Left hindlimb (tissue), 1 donor: ENCODE results near the gene ONECUT3.
"Not testable (repeated sequence)": the region's sequence is repeated elsewhere in the genome, so short reads cannot be mapped to it uniquely, and the experiment has no call there.

Experiments
- DNase-seq: peaks from one replicate; pipeline ENCODE4 v3.0.0-alpha.2; 2018

Gene ONECUT3

DNA sequence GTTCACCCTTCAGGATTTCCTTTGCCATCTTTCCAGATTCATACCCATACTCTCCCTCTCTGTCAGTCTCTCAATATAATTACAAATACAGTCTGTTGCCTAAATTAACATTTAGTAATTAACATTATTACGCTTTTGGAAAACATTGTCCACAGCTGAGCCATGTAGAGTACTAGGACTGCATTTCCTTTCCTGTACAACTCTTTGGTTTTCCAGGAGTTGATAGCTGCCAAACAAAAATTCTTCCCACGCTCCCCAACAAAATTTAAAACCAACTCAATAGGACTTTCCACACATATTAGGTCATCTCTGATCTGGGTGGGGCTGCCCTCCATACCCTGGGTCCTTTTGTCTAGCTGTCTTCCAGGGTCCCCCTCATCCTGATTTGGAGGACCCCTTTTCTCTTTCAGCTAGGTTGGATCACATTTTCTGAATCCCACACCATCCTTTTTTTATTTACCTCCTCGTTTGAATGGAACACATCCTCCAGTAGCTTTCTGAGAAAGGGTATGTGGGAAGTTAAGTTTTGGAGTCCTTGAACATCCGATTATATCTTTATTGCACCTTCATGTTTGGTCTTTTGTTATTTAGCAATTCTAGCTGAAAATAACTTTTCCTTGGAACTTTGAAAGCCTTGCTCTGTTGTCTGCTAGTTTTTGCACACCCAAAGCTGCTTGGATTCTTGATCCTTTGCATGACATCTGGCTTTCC is 17.7 kb downstream of the ONECUT3 start:
- DNase-seq: no peak

DNA sequence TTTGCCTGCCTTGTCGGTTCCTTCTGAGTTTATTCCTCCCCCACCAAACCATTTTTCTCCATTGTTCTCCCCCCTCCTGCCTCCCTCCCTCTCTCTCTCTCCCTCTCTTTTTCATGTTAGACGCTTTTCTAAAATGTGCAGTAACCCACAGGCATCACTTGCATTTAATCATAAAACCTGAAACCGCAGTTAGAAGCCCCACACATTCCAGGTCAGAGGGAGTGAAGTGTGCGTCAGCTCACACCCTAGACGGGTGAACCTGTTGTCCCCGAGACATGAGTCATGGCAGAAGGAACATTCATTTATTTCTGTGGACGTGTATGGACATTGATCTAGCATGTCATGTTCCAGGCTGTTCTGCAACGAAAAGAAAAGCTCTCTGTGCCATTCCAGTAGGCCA is 19.9 kb downstream of the ONECUT3 start:
- DNase-seq: no peak

DNA sequence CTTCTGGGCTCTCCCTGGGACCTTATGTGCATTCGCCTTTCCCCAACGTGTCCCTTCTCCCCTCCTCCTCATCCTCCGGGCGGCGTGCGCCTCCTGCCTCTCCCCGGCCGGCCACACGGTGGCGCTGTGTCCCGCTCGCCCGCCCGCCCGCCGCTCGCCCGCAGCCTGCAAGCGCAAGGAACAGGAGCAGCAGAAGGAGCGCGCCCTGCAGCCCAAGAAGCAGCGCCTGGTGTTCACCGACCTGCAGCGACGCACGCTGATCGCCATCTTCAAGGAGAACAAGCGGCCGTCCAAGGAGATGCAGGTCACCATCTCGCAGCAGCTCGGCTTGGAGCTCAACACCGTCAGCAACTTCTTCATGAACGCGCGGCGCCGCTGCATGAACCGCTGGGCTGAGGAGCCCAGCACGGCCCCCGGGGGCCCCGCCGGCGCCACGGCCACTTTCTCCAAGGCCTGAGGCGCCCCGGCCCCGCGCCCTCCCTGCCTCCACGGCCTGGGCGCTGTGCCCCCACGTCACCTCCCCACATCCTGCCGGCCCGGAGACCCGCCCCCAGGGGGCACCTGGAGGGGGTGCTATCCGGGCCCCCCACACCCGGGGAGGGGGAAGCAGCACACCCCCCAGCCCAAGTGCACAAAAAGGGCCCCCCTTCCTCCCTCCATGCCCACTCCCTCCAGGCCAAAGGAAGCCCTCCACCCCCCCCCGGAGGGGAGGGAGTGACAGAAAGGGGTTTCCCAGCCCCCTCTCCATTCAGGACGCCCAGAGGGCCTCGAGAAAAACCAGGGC is 21.9 kb downstream of the ONECUT3 start:
- no peak for DNase-seq

DNA sequence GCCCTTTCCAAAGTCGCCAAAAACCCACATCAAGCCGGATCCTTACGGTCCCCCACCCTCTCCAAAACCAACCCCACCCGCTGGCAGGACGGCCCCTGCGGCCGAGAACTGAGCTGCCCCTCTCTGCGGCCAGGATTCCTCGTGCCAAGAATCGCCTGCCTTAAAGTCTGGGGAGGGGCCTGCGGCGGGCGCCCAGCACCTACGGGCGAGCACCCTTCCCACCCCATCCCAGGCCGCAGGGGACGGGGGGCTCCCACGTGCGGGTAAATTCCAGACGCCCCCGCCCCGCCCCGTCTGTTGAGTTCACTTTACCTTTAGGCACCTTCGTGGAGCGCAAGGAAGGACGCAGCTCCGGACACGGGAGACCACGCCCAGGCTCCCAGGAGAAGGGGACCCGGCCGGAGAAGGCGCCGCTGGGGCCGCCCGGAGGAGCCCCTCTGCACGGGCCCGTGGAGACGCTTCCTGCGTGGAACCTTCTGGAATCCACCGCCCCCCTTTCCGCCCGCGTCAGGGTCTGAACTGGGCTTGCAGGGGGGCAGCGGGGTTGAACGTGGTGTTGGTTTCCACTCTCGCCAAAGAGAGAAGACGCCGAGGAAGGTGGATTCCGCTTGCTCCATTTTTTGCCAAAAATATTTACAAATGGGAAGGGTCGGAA is 22.8 kb downstream of the ONECUT3 start:
- DNase-seq: no peak

DNA sequence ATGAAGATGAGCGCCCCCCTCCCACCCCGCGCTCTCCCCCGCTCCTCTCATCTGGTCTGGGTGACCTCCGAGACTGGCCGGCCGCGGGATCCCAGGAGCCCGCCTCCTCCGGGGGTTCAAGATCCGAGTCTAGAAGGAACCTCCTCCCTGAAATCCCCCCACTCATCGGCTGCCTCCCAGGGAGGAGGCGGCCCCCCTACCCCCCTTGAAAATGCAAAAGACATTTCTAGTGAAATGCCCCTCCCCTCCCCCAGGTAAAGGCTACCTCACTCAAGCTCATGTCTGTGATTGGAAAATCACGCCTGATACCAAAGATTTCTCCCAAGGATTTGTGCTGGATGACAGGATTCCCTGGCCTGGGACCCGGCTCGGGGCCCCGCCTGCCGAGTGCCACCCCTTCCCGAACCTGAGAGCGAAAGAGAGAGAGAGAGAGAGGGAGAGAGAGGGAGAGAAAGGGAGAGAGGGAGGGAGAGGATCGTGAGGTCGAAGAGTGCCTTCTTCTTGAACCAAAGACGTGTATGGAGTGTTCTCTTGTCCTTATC is 23.4 kb downstream of the ONECUT3 start:
- DNase-seq: no peak

DNA sequence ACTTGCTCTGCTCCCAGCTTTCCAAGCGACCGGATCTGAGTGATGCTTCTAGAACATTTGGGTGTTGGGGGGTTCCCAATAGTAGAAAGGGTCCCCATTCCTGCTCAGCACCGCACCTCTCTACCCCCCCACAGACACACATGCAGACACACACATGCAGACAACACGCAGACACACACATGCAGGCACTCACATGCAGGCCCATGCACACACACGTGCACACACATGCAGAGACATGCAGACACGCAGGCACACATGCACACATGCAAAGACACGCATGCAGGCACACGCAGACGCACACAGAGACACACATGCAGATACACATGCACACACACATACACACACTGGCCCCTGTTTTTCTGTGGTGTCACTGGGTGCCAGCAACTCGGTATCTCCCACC is 23.8 kb downstream of the ONECUT3 start:
- DNase-seq: no peak

DNA sequence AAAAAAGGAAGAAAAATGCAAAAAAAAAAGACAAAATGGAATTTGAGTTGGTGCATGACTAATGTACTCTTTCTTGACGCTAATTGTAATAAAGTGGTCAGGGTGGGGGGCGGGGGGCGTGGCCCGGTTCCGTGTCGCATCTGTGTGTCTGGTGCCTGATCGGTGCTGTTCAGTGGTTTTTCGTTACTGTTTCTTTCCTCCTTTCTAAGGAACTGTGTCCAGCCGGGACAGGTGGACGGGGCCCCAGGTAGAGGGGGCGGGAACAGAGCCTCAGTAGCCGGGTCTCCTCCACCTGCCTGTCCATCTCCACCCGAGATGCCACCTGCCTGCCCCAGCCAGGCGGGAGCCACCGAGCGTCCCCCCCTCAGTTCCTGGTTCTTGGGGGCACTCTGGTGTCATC is 26.3 kb downstream of the ONECUT3 start:
- no peak for DNase-seq

DNA sequence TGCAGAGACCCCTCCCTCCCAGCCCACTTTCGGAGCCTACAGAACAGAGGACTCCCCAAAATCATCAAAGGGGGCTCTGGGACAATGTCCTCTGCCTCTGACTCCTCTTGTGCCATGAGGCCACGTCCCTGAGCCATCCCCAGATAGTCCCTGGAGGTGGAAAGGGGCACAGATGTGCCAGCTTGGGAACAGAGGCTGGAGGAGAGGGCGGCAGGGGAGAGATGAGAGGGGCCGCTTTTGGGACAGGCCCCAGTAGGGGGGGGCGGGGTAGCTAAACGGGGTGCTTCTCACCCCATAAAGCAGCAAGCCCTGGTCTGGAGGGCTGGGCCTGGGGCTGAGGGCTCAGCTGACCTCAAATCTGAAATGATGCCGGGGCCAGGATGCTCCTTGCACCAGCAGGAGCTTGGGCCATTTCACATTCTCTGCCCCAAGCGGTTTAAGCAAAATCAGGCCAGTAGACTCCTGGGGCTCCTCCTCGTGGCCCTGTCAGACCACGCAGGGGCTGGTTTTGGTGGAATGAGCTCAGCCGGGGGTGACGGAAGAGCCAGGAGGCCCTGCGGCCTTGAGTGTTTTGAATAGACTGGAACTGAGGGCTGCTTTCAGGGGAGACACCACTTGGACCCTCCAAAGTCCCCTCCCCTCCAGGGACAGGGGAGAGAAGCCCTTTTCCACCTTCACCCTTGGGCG is 27.1 kb downstream of the ONECUT3 start:
- no peak for DNase-seq

DNA sequence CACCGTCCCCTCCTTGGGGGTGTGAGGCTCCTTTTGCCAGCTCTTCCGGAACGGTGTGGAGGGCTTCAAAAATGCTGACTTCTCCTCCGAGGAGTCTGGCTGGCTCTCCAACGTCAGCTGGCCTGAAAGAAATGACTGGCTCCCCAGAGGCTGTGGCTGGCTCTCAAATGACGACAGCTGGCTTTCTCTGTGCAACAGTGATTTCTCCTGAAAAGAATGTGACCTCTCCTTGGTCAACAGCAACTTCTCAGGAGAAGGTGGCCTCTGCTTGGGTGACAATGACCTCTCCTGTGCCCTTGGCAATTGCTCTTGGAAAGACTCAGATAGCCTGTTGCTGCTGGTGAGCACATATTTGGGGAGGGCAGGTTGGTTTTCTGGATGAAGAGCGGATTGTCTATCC is 29.2 kb downstream of the ONECUT3 start:
- DNase-seq: no peak

DNA sequence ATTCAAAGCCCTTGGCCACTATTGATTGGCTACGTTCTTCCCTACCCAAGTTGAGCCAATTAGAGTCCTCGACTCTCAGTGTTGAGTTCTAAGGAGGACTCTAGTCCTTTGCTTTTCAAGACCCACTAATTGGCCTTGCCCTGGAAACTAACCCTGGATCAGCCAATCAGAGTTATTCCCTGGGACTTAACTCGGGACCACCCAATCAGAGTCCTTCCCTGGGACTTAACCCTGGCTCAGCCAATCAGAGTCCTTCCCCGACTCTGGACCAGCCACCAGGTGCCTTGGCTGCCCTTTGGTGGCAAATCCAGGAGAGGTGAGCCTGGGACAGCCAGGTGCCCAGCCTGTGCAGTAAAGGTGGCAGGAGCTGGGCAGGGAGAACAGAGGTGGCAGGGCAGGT is 30.0 kb downstream of the ONECUT3 start:
- no peak for DNase-seq

DNA sequence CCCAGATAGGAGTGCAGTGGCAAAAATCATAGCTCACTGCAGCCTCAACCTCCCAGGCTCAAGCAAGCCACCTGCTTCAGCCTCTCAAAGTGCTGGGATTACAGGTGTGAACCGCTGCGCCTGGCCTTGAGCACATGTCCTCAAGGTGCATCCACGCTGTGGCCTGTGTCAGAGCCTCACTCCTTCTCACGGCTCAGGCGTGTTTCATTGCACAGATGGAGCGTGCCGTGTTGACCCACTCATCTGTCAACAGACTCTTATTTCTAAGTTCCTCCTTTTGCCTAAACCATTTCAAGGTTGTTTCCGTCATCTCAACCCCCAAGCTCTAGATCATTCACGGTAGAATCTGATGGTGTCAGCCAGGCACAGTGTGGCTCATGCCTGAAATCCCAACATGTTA is 30.6 kb downstream of the ONECUT3 start:
- no peak for DNase-seq

DNA sequence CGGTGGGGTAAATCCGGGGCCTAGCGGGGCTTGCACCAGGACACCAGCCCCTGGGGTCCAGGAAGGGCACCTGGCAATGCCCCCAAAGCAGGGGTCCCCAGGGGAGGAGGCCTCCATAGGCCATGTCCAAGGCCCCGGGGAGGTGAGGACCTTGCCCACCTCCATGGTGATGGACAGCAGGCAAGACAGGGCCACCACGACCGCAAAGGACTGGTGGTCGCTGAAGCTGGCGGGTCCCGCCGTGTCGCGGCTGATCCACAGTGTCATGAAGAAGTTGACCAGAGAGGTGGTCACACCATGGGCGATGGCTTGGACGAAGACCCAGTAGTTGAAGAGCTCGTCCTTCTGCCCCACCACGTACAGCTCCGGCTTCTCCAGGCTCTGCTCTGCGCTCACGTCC is 32.0 kb downstream of the ONECUT3 start:
- DNase-seq: no peak

DNA sequence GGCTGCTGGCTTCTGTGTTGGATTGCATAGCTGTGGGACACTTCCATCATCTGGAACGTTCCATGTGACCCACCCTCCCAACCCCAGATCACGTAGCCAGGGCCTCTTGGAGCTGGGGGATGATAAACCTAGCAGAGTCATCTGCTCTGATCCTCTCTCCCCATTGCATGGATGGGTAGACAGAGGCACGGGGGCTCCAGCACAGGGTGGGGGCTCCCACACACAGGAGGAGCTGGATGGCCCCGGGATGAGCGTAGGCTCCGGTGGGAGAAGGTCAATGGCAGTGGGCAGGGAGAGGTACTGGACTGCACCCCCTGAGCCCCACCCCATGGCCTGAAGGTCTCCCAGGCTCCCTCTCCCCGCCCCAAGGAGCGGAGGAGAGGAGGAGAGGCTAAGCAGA is 33.4 kb downstream of the ONECUT3 start:
- DNase-seq: no peak

DNA sequence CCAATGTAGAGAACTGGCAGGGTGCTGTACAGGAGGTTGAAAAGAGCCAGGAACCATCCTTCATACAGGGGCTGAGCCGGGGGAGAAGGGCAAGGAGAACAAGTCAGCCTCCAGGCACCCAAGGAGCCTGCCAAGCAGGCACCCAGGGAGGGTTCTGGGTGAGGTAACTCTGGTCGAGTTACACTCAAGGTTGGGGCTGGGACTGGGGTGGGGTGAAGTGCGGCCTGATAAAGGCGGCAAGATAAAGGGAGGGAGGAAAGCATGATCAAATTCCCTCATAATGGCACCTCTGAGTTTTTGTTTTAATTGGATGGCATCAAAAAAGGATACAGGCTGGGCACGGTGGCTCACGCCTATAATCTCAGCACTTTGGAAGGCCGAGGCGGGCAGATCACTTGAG is 33.8 kb downstream of the ONECUT3 start:
- DNase-seq: no peak

DNA sequence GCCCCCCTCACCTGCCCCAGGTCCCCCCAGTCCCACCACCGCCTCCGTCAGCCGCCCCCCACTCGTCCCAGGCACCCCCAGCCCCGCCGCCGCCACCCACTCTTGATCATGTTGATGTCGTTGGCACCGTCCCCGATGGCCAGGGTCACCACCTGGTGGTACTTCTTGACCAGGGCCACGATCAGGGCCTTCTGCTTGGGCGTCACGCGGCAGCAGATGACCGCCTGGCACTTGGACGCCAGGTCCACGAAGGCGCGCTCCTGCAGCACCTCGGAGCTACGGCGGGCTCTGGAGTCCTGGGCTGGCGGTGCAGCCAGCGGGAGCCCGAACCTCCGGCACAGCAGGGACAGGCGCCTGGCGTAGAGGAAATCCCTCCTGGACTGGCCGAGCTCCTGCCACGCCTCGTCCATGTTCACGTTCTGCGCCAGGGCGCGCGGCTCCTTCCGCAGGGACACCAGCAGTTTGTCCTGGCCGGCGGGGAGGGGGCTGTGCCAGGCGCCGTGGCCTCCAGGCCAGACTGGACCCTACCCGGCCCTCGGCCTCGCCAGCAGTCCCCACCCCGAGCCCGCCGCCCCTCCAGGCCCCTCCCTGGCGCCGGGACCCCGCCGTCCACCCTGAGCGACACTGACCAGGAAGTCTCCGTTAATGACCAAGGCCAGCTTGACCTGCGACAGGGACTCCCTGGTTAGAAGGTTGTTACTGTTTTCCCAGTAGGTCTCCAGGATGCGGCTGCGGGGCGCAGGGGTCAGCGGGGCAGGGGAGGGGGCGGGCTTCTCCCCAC is 36.1 kb downstream of the ONECUT3 start:
- no peak for DNase-seq

DNA sequence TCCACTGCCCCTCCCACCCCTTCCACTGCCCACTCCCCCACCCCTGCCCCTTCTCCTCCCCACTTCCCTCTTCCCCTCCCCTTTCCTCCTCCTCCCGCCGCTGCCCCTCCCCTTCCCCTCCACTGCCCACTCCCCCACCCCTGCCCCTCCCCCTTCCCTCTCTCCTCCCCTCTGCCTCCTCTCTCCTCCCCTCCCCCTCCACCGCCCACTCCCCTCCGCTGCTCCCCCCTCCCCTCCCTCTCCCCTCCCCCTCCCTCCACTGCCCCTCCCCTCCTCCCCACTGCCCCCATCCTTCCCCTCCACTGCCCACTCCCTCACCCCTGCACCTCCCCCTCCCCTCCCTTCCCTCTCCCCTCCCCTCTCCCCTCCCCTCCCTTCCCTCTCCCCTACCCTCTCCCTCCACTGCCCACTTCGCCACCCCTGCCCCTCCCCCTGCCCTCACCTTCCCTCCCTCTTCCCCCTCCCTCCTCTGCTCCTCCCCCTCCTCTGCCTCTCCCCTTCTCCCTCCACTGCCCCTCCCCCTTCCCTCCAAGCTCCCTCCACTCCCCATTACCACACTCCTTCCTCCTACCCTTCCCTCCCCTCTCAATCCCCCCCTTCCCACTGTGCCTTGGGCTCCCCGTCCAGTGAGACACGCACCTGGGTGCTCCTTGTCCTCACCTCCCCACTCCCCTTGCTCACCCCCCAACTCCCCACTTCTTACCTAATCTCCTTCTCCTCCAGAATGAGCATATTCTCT is 36.9 kb downstream of the ONECUT3 start:
- no peak for DNase-seq

DNA sequence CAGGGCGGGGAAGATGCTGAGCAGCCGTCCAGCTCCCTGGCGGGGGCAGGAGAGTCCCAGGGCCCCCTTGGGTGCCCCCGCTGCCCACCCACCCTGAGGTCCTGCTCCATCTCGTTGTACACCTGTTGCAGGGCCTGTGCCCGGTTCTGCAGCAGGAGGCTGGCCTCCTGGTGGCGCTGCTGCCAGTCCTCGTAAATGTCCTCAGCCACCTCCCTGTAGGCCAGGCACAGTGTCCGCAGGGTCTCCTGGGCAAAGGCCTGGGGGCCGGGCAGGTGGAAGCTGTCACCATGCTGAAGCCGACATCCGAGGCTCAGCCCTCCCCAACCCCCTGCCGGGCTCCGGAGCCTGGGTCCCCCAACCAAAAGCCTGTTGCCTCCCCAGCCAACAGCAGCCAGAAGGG is 38.6 kb downstream of the ONECUT3 start:
- DNase-seq: no peak

DNA sequence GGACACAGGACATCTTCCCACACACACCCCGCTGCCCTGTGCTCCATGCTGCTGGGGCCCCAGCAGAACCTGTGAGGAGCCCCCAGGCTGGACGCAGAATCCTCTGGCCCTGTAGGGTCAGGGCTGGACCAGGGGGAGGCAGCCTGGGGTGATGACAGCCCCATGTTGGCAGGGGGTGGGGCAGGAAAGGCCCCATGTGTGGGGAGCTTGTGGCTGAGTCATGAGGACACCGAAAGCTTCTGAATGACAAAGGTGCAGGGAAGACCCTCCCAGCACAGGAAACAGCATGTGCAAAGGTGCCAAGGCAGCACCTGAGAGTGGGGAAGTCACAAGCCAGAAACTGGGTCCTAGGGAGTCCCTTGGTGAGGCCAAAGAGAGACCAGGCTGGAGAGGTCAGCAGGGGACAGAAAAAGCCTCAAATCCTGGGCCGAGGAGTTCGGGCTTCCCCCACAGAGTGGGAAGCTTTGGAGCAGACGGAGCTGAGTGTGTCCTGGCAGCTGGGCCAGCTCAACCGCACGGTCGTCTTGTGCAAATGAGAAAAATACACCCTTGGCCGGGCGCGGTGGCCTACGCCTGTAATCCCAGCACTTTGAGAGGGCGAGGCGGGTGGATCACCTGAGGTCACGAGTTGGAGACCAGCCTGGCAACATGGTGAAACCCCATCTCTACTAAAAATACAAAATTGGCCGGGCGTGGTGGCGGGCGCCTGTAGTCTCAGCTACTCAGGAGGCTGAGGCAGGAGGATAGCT is 41.3 kb downstream of the ONECUT3 start:
- DNase-seq: no peak

DNA sequence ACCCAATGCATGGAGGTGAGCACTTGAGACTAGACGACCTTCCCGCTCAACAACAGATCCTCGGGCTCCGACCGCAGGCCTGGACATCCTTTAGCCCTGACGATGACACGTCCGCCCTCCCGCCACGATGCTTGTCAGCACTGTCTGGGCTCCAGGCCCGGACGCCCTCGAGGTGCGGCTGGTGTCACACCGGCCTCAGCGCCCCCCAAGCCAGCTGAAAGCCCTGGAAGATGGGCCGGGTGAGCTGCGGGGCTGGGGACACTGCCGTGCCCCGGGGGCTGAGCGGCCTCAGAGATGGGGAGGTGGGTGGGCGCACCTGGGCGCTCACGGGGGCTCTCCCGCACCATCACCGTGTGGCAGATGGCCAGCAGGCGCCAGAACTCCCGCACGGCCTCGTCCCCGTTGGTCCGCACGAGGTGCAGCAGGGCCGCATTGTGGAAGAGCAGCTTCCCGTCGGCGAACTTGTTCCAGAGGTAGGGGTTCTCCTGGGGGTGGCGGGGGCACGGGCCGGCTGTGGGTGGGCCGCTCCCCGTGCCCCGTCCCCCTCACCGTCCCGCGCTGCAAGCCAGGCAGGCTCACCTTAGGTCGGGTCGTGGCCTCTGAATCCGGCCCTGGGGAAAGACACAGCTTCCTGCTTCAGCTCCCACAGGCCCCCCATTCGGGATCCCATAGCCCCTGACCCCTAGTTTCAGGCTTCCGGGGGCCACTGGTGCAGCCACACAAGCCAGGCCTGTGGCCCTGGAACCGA is 43.3 kb downstream of the ONECUT3 start:
- DNase-seq: no peak

DNA sequence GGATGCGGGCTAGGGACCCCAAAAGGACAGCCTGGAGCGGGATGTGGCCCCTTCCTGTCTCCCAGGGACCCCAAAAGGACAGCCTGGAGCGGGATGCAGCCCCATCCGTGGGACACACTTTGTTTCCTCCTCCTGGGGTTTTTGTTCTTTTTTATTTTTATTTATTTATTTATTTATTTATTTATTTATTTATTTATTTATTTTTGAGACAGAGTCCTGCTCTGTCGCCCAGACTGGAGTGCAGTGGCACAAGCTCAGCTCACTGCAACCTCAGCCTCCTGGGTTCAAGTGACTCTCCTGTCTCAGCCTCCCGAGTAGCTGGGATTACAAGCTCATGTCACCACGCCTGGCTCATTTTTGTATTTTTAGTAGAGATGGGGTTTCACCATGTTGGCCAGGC is 44.0 kb downstream of the ONECUT3 start:
- DNase-seq: not testable (repeated sequence)
